ENCODE data around the gene ZEB2.

DNA sequence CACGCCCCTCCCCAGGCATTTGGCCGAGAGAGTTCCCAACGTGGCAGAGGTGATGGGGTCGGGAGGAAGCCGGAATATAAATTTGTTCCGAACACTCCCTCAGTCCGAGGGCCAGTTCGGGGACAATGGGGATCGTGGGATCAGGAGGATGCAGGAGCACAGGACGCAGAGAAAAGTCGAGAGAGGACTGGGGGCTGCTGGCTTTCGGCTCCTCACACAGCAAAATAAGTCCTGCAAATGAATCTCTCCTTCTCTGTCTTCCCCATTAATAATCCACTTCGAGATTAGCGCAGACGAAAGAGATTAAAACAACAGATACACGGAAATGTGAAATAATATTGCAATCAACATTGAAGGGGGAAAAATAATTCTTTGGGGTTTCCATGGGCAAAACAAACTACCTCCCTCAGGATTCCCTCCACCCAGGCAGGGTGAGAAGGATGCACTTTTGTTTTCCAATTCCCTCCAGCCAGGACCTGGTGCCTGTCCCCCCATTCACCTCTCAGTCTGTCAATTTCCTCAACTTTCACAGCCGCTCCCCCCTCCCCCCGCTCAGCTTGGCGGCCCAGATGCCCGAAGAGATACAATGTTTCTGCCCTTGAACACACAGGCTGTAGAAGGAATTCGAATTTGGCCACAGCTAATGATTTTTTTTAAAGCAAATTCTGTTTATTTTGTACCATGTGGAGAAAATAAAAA, 3.1 kb upstream of the ZEB2 start:
- TF ChIP-seq, protein P1, sequence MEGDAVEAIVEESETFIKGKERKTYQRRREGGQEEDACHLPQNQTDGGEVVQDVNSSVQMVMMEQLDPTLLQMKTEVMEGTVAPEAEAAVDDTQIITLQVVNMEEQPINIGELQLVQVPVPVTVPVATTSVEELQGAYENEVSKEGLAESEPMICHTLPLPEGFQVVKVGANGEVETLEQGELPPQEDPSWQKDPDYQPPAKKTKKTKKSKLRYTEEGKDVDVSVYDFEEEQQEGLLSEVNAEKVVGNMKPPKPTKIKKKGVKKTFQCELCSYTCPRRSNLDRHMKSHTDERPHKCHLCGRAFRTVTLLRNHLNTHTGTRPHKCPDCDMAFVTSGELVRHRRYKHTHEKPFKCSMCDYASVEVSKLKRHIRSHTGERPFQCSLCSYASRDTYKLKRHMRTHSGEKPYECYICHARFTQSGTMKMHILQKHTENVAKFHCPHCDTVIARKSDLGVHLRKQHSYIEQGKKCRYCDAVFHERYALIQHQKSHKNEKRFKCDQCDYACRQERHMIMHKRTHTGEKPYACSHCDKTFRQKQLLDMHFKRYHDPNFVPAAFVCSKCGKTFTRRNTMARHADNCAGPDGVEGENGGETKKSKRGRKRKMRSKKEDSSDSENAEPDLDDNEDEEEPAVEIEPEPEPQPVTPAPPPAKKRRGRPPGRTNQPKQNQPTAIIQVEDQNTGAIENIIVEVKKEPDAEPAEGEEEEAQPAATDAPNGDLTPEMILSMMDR (IDR thresholded peaks at IDR 0.05; ENCODE audit: extremely low read depth in 1 of 2, insufficient read depth in 1 of 2, low read depth in 1 of 2, low read length in 2 of 2) = no peak
- TF ChIP-seq MAX (IDR thresholded peaks at IDR 0.05; ENCODE audit: insufficient read depth, insufficient read length) (no peak), EZH2 (IDR thresholded peaks at IDR 0.05; ENCODE audit: borderline replicate concordance, low read depth, low read length, severe bottlenecking) (no peak), POLR2AphosphoS5 (IDR thresholded peaks at IDR 0.05; ENCODE audit: insufficient read depth, low read depth, low read length) (no peak), POLR2A (IDR thresholded peaks at IDR 0.05; ENCODE audit: low read depth, low read length) (no peak), MYC (IDR thresholded peaks at IDR 0.05; ENCODE audit: low read depth, low read length) (no peak), JUN (IDR thresholded peaks at IDR 0.05; ENCODE audit: borderline replicate concordance, insufficient read depth, insufficient read length, low read depth) (no peak)

Data from endothelial cell of umbilical vein (primary cell).